Measurements from ENCODE around the gene GPR179. TPM values are rescaled to one million over a fixed set of nuclear protein-coding genes. Genes with fewer than 3 reads are reported as not detected.

The GPR179 gene
- polyA plus RNA-seq, 1 donor: 1.4 TPM

- H3K4me3 ChIP-seq (ENCODE audit: low read length): no peak overlapping the region
- H3K36me3 ChIP-seq (ENCODE audit: control insufficient read depth, insufficient read depth, low read length): no peaks in the 10 kb centered on the region
- DNase-seq: no peak
- H3K27ac ChIP-seq (ENCODE audit: low read length): no peak overlapping the region
- no peaks in the 10 kb centered on the region for H3K9me3 ChIP-seq (ENCODE audit: control insufficient read depth, low read depth, low read length)
- no peaks in the 10 kb centered on the region for H3K27me3 ChIP-seq (ENCODE audit: control insufficient read depth, insufficient read depth, low read length)
- H3K4me1 ChIP-seq (ENCODE audit: control insufficient read depth, insufficient read depth, low read length): peaks cover 7% of the 10 kb centered on the region
- no CpG with 5 or more reads among the region's 18 CpGs for WGBS (ENCODE audit: insufficient coverage, low lambda C conversion rate)
Observed at GRCh38 chr17:38342886-38343607, 709 bp downstream of the GPR179 start.

DNA sequence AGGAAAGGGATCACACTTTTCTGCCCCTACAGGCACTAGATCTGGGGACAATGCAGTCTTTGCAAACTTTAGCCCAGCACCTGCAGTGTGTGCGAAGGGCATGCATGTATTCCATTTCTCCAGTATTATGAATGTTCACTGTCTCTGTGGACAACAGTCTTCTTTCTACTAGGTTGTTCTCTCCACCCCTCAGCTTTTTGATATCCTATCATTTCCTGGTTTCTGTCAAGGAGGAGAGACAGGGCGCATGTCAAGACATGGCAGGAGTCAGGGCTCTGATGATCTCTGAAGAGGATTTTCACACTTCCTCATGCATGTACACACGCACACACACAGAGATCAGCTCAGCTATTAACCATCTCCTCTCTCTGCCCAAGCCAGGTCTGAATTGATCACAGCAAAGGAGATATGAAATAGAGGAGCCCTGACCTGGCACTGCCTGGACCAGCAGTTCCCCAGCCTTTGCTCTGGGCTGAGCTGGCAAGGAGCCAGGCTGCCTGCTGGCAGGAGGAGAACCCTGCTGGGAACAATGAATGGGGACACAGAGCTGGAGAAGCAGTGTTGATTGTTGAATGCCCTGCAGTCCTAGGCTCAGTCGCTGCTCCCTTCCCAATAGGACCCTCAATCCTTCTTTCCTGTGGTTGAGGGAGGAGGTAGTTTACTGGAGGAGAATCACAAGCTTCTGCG lies 2.6 kb downstream of the GPR179 start:
- peaks cover 7% of the 10 kb centered on the region for H3K4me1 ChIP-seq (ENCODE audit: control insufficient read depth, insufficient read depth, low read length)
- WGBS (ENCODE audit: insufficient coverage, low lambda C conversion rate): no CpG with 5 or more reads among the region's 5 CpGs
- peak in 1 of 2 donors; percentile 45 for DNase-seq
- H3K4me3 ChIP-seq (ENCODE audit: low read length): no peak overlapping the region
- H3K27me3 ChIP-seq (ENCODE audit: control insufficient read depth, insufficient read depth, low read length): no peaks in the 10 kb centered on the region
- no peaks in the 10 kb centered on the region for H3K9me3 ChIP-seq (ENCODE audit: control insufficient read depth, low read depth, low read length)
- H3K27ac ChIP-seq (ENCODE audit: low read length): no peak overlapping the region
- no peaks in the 10 kb centered on the region for H3K36me3 ChIP-seq (ENCODE audit: control insufficient read depth, insufficient read depth, low read length)

GRCh38 chr17:38339891-38340290 lies 3.9 kb downstream of the GPR179 start:
- Histone ChIP-seq H3K27me3 (ENCODE audit: control insufficient read depth, insufficient read depth, low read length) (no peaks in the 10 kb centered on the region), H3K27ac (ENCODE audit: low read length) (no peak overlapping the region), H3K4me3 (ENCODE audit: low read length) (no peak overlapping the region), H3K9me3 (ENCODE audit: control insufficient read depth, low read depth, low read length) (no peaks in the 10 kb centered on the region), H3K4me1 (ENCODE audit: control insufficient read depth, insufficient read depth, low read length) (peaks cover 7% of the 10 kb centered on the region), H3K36me3 (ENCODE audit: control insufficient read depth, insufficient read depth, low read length) (no peaks in the 10 kb centered on the region)
- no peak for DNase-seq

DNA sequence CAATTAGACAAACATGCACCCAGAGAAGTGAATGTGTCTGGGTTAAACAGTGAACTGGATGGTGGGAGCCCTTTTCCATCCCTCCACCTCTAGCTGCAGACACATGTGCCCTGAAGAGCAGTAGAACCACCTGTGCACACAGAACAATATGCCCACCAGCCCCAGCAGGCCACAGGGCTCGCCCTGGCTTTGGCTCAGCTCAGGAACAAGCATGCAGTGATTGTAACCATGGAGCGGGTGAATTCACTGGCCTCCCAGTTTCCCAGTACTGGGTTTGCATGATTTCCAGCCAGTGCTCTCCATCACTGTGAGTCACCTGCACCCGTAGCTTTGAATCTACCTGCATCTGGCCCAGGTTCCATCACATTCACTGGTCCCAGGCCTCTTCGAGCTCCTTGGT lies 5.2 kb downstream of the GPR179 start:
- H3K27ac ChIP-seq (ENCODE audit: low read length): no peak overlapping the region
- H3K36me3 ChIP-seq (ENCODE audit: control insufficient read depth, insufficient read depth, low read length): no peaks in the 10 kb centered on the region
- no peaks in the 10 kb centered on the region for H3K9me3 ChIP-seq (ENCODE audit: control insufficient read depth, low read depth, low read length)
- peaks cover 7% of the 10 kb centered on the region for H3K4me1 ChIP-seq (ENCODE audit: control insufficient read depth, insufficient read depth, low read length)
- WGBS (ENCODE audit: insufficient coverage, low lambda C conversion rate): no CpG with 5 or more reads among the region's 4 CpGs
- no peak for DNase-seq
- no peaks in the 10 kb centered on the region for H3K27me3 ChIP-seq (ENCODE audit: control insufficient read depth, insufficient read depth, low read length)
- H3K4me3 ChIP-seq (ENCODE audit: low read length): no peak overlapping the region

- Histone ChIP-seq H3K4me1 (ENCODE audit: control insufficient read depth, insufficient read depth, low read length) (peaks cover 7% of the 10 kb centered on the region), H3K27me3 (ENCODE audit: control insufficient read depth, insufficient read depth, low read length) (no peaks in the 10 kb centered on the region), H3K27ac (ENCODE audit: low read length) (no peak overlapping the region), H3K4me3 (ENCODE audit: low read length) (no peak overlapping the region), H3K36me3 (ENCODE audit: control insufficient read depth, insufficient read depth, low read length) (no peaks in the 10 kb centered on the region), H3K9me3 (ENCODE audit: control insufficient read depth, low read depth, low read length) (no peaks in the 10 kb centered on the region)
- DNase-seq: no peak
- no CpG with 5 or more reads among the region's 5 CpGs for WGBS (ENCODE audit: insufficient coverage, low lambda C conversion rate)
Observed at GRCh38 chr17:38338053-38338452, 5.7 kb downstream of the GPR179 start.

- Histone ChIP-seq H3K9me3 (ENCODE audit: control insufficient read depth, low read depth, low read length) (no peaks in the 10 kb centered on the region), H3K4me1 (ENCODE audit: control insufficient read depth, insufficient read depth, low read length) (peaks cover 7% of the 10 kb centered on the region), H3K36me3 (ENCODE audit: control insufficient read depth, insufficient read depth, low read length) (no peaks in the 10 kb centered on the region), H3K27me3 (ENCODE audit: control insufficient read depth, insufficient read depth, low read length) (no peaks in the 10 kb centered on the region), H3K27ac (ENCODE audit: low read length) (no peak overlapping the region), H3K4me3 (ENCODE audit: low read length) (no peak overlapping the region)
- no CpG with 5 or more reads among the region's 11 CpGs for WGBS (ENCODE audit: insufficient coverage, low lambda C conversion rate)
- no peak for DNase-seq
Observed at GRCh38 chr17:38336838-38337237, 6.9 kb downstream of the GPR179 start.

DNA sequence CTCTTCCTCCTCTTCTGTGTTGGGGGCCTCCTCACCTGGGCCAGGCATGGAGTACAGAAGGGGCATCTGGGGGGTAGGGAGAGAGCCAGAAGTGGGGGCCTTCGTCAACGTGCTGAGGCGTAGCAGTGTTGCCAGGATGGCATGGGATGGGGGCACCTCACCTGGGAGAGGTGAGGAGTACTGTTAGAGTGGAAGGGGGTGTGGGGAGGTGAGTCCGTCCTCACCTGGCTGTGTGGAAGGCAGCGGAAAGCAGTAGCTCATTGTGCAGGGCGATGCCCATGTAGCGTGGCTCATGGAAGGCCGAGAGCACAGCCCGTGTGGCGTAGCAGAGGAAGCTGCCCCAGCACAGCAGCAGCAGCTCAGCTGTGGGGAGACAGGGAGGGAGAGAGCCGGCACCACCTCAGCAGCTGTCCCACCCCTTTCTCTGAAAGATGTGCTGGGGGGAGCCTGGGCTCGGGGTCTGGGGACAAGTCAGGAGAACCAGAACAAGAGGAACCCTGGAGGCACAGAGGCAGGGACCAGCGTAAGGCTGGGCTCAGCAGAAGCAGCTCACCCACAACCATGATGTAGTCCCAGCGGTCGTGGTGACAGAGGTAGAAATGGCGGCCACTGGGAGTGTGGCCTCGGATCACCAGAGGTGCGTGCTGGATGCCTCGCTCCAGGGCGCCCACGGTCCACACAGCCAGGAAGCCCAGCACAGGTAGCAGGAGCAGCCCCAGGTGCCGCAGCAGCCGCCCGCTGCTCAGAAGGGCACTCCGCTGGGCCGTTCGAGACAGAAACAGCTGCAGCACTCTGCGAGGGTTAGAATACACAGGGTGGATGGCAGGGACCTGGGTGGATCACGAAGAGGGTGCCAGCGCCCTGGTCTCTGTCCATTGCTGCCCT lies 9.0 kb downstream of the GPR179 start:
- WGBS (ENCODE audit: insufficient coverage, low lambda C conversion rate): no CpG with 5 or more reads among the region's 30 CpGs
- Histone ChIP-seq H3K9me3 (ENCODE audit: control insufficient read depth, low read depth, low read length) (no peaks in the 10 kb centered on the region), H3K4me1 (ENCODE audit: control insufficient read depth, insufficient read depth, low read length) (peaks cover 3% of the 10 kb centered on the region), H3K27ac (ENCODE audit: low read length) (no peak overlapping the region), H3K4me3 (ENCODE audit: low read length) (no peak overlapping the region), H3K27me3 (ENCODE audit: control insufficient read depth, insufficient read depth, low read length) (no peaks in the 10 kb centered on the region), H3K36me3 (ENCODE audit: control insufficient read depth, insufficient read depth, low read length) (no peaks in the 10 kb centered on the region)
- DNase-seq: no peak

GRCh38 chr17:38333635-38334295 lies 10.0 kb downstream of the GPR179 start:
- H3K27me3 ChIP-seq (ENCODE audit: control insufficient read depth, insufficient read depth, low read length): no peaks in the 10 kb centered on the region
- WGBS (ENCODE audit: insufficient coverage, low lambda C conversion rate): no CpG with 5 or more reads among the region's 12 CpGs
- no peak for DNase-seq

GRCh38 chr17:38332735-38333134 lies 11.0 kb downstream of the GPR179 start:
- no peaks in the 10 kb centered on the region for H3K27me3 ChIP-seq (ENCODE audit: control insufficient read depth, insufficient read depth, low read length)
- WGBS (ENCODE audit: insufficient coverage, low lambda C conversion rate): no CpG with 5 or more reads among the region's 7 CpGs

More at GRCh38 chr17:38333635-38334295, 10.0 kb downstream of the GPR179 start:
- Histone ChIP-seq H3K9me3 (ENCODE audit: control insufficient read depth, low read depth, low read length) (no peaks in the 10 kb centered on the region), H3K27ac (ENCODE audit: low read length) (no peak overlapping the region), H3K4me1 (ENCODE audit: control insufficient read depth, insufficient read depth, low read length) (no peaks in the 10 kb centered on the region), H3K36me3 (ENCODE audit: control insufficient read depth, insufficient read depth, low read length) (no peaks in the 10 kb centered on the region), H3K4me3 (ENCODE audit: low read length) (no peak overlapping the region)

DNA sequence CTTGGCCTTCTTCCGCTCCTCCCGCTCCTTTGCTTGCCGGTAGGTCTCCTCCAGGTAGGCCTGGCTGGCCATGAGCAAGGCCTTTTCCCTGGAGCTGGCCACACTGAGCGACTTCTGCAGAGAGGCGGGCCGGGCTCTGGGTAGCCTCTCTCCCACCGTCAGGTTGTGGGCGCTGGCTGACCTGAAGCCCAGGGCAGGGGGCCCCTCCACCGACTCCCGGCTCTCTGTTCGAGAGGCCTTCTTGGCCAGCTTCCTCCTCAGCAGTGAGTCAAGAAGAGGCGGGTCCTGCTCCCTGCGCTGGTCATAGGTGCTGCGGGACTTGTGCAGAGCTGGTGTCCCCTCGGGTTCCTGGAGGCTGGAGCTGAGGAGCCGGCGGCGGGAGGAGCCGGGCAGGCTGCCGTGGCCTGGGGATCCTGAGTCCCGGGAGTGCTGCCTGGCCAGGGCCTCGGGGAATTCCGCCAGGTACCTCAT lies 12.8 kb downstream of the GPR179 start:
- H3K27me3 ChIP-seq (ENCODE audit: control insufficient read depth, insufficient read depth, low read length): no peaks in the 10 kb centered on the region
- H3K9me3 ChIP-seq (ENCODE audit: control insufficient read depth, low read depth, low read length): no peaks in the 10 kb centered on the region
- H3K36me3 ChIP-seq (ENCODE audit: control insufficient read depth, insufficient read depth, low read length): no peaks in the 10 kb centered on the region
- no peak overlapping the region for H3K27ac ChIP-seq (ENCODE audit: low read length)
- H3K4me3 ChIP-seq (ENCODE audit: low read length): no peak overlapping the region
- H3K4me1 ChIP-seq (ENCODE audit: control insufficient read depth, insufficient read depth, low read length): peaks cover 6% of the 10 kb centered on the region
- no peak for DNase-seq
- no CpG with 5 or more reads among the region's 23 CpGs for whole genome bisulfite sequencing (ENCODE audit: insufficient coverage, low lambda C conversion rate)

More at GRCh38 chr17:38332735-38333134, 11.0 kb downstream of the GPR179 start:
- no peak for DNase-seq
- Histone ChIP-seq H3K4me3 (ENCODE audit: low read length) (no peak overlapping the region), H3K9me3 (ENCODE audit: control insufficient read depth, low read depth, low read length) (no peaks in the 10 kb centered on the region), H3K4me1 (ENCODE audit: control insufficient read depth, insufficient read depth, low read length) (no peaks in the 10 kb centered on the region), H3K36me3 (ENCODE audit: control insufficient read depth, insufficient read depth, low read length) (no peaks in the 10 kb centered on the region), H3K27ac (ENCODE audit: low read length) (no peak overlapping the region)
